Neural cell (in vitro differentiated cells): ENCODE results near the gene TRIM37.

Experiments
- EP300 ChIP-seq: fragments of 450-650 bp; conservative IDR thresholded peaks from 2 replicates; pipeline ENCODE4 v1.6.1; 2014; ENCODE audit warnings: antibody characterized with exemption, mild to moderate bottlenecking, moderate library complexity; ENCODE audit not compliant: poor library complexity, severe bottlenecking
- POLR2AphosphoS5 ChIP-seq: IDR thresholded peaks from 2 replicates; pipeline ENCODE4 v1.6.1; 2012
- RAD21 ChIP-seq: fragments of 450-650 bp; conservative IDR thresholded peaks from 2 replicates; pipeline ENCODE4 v1.6.1; 2014; ENCODE audit warnings: antibody characterized with exemption, mild to moderate bottlenecking, moderate library complexity
- TAF1 ChIP-seq: IDR thresholded peaks from 2 replicates; pipeline ENCODE4 v1.6.1; 2012; ENCODE audit warnings: low read depth
- TF ChIP-seq, protein P1 (sequence below): fragments of 450-650 bp; IDR thresholded peaks from 2 replicates; pipeline ENCODE4 v1.5.1; 2014; ENCODE audit warnings: antibody characterized with exemption, mild to moderate bottlenecking, moderate library complexity; ENCODE audit not compliant: poor library complexity, severe bottlenecking

DNA sequence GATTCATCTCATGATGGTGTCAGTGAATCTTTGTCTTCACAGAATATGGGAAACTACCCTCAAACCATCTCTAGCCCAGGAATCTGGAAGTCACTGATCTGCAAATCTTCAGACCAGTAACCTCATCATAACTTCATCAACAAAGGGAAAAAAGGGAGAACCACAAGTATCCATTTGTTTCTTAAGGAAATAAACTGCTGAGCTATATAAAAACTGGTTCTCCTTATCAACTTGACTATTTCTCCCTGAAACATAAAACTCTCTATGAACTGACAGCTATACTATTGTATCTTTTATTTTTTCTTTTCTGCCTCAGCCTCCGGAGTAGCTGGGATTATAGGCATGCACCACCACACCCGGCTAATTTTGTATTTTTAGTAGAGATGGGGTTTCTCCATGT, 39.3 kb downstream of the TRIM37 start:
- TF ChIP-seq, protein P1, sequence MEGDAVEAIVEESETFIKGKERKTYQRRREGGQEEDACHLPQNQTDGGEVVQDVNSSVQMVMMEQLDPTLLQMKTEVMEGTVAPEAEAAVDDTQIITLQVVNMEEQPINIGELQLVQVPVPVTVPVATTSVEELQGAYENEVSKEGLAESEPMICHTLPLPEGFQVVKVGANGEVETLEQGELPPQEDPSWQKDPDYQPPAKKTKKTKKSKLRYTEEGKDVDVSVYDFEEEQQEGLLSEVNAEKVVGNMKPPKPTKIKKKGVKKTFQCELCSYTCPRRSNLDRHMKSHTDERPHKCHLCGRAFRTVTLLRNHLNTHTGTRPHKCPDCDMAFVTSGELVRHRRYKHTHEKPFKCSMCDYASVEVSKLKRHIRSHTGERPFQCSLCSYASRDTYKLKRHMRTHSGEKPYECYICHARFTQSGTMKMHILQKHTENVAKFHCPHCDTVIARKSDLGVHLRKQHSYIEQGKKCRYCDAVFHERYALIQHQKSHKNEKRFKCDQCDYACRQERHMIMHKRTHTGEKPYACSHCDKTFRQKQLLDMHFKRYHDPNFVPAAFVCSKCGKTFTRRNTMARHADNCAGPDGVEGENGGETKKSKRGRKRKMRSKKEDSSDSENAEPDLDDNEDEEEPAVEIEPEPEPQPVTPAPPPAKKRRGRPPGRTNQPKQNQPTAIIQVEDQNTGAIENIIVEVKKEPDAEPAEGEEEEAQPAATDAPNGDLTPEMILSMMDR = no peak
- TF ChIP-seq EP300 = no peak
- no peak for TF ChIP-seq TAF1
- TF ChIP-seq RAD21 = no peak
- no peak for TF ChIP-seq POLR2AphosphoS5
